ENCODE data around the gene RAPGEF2.

RAPGEF2 gene

DNA sequence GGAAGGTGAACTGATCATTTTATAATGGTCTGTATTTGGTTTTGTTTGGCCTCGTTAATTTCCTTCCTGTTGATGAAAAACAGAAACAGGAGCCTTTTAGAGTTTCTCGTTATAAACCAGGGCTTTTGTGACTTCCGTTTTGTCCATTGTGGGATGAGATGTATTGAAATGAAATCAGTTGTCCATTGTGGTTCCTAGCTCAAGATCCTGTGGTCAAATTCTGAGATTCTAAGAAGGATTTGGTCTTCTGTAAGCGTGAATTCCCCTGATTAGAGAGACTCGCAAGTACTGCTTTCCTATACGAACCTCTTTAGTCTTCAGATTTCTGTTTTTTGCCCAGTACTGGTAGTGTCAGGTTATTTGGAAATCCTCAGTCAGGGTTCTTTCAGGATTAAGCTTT lies 101.7 kb downstream of the RAPGEF2 start:
- no peak overlapping the region for H3K27ac ChIP-seq
- TF ChIP-seq, protein P1, sequence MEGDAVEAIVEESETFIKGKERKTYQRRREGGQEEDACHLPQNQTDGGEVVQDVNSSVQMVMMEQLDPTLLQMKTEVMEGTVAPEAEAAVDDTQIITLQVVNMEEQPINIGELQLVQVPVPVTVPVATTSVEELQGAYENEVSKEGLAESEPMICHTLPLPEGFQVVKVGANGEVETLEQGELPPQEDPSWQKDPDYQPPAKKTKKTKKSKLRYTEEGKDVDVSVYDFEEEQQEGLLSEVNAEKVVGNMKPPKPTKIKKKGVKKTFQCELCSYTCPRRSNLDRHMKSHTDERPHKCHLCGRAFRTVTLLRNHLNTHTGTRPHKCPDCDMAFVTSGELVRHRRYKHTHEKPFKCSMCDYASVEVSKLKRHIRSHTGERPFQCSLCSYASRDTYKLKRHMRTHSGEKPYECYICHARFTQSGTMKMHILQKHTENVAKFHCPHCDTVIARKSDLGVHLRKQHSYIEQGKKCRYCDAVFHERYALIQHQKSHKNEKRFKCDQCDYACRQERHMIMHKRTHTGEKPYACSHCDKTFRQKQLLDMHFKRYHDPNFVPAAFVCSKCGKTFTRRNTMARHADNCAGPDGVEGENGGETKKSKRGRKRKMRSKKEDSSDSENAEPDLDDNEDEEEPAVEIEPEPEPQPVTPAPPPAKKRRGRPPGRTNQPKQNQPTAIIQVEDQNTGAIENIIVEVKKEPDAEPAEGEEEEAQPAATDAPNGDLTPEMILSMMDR (conservative IDR thresholded peaks at IDR 0.05) = no peak
- TF ChIP-seq ZFX (IDR thresholded peaks at IDR 0.05) = no peak

DNA sequence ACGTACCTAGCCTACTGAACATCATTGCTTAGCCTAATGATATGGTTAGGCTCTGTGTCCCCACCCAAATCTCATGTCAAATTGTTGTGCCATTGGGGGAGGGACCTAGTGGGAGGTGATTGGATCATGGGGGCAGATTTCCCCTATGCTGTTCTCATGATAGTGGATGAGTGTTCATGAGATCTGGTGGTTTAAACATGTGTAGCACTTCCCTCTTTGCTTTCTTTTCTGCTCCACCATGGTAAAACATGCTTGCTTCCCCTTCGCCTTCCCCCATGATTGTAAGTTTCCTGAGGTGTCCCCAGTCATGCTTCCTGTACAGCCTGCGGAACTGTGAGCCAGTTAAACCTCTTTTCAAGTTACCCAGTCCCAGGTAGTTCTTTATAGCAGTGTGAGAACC lies 102.6 kb downstream of the RAPGEF2 start:
- H3K27ac ChIP-seq = no peak overlapping the region
- no peak for TF ChIP-seq ZFX (IDR thresholded peaks at IDR 0.05)
- TF ChIP-seq, protein P1 (conservative IDR thresholded peaks at IDR 0.05) = no peak

DNA sequence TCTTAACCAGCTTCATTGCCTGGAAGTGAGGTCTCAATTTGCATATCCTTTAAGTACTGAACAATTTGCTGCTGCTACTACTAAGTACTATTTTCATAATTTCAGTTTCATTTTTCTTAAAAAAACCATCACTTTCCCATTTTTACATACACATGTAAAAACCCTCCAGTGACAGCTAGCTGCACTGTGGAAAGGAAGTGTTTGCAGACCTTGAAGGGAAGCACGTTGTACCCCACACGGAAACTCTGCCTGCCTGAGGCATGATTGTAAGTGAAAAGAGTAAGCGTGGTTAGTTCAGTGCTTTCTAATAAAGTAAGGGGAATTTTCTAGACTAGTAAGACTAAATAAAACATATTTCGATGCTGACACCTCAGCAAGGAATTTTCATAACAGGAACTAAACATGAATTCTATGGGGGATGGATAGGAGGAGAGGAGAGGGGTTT lies 103.6 kb downstream of the RAPGEF2 start:
- no peak overlapping the region for H3K27ac ChIP-seq
- TF ChIP-seq, protein P1 (conservative IDR thresholded peaks at IDR 0.05) = no peak
- no peak for TF ChIP-seq ZFX (IDR thresholded peaks at IDR 0.05)

DNA sequence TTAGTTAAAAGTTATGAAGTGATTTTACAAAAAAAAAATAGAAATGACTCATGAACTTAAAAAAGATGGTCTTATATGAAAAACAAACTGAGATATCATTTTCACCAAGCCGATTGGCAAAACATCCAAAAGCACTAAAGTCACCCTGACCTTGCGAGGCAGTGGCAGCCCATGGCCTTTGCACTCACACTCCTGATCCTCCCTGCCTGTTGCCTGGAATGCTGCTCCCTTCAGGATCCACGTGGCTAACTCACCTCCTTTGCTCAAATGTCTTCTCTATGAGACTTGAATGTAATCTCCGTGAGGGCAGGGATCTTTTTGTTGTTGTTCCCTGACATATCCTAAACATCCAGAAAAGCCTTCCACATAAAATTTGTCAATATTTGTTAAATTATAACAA lies 106.4 kb downstream of the RAPGEF2 start:
- no peak overlapping the region for H3K27ac ChIP-seq
- TF ChIP-seq, protein P1 (conservative IDR thresholded peaks at IDR 0.05) = no peak
- TF ChIP-seq ZFX (IDR thresholded peaks at IDR 0.05) = no peak

DNA sequence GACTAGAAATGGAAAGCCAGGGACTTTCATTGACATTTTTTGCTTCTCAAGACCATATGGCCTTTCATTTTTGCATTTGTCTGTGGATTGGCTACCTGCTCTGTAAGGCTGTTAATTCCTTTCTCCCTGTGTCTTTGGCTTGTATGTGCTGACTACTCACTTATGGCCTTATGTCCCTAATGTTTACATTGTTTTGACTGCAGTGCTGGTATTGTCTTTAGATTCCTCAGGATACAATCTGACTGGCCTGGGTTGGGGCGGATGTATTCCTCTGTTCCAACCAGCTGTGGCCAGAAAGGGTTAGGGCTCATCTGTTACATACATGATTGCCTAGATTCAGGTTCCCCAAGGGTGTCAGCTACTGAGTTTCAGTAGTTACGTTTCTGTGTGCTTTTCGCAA lies 108.1 kb downstream of the RAPGEF2 start:
- TF ChIP-seq, protein P1 (conservative IDR thresholded peaks at IDR 0.05) = no peak
- TF ChIP-seq ZFX (IDR thresholded peaks at IDR 0.05) = no peak
- H3K27ac ChIP-seq = no peak overlapping the region

DNA sequence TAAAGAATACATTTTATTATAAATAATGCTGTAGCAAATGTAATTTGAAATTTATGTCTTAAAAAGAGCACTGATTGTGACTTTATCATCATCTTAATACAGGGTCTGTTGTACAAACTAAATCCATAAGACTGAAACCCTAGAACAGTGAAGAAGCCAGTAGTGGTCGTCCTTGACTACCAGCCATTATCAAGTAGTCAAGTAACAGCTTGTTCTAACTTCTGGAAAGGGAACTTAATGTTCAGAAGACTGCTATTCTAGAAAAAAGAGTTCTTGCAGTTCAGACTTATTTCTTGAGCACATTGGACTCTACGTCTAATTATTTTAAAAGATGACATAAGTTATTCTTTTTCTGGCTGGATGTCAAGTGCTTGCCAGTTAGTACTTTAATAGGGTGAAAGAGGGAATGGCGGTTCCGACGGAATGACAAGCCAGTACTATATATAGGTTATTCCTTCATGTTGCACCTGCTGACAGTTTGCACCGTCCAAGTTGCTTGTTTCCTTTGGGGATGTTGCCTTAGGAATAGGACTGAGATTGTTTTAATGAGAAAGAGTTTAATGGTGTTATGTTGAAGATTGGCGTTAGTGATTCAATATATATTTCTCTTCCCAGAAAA lies 109.9 kb downstream of the RAPGEF2 start:
- no peak overlapping the region for H3K27ac ChIP-seq
- TF ChIP-seq, protein P1 (conservative IDR thresholded peaks at IDR 0.05) = no peak
- no peak for TF ChIP-seq ZFX (IDR thresholded peaks at IDR 0.05)

DNA sequence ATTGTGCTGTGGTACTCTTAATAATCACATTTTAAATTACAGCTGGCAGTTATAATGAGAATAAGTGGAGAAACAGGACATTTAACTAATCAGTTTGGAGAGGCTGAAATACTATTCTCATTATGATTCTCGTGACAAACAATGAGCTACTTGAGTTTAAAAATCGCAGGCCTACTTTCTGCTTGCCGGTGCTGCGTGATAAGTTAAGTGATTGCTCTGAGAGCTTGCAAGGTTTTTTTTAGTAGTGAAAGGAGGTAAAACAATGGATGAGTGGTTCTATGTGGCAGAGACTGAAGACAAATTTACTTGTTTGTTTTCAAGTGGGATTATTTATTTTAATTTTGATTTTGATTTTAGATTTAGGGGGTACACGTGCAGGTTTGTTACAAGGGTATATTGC lies 114.0 kb downstream of the RAPGEF2 start:
- TF ChIP-seq, protein P1 (conservative IDR thresholded peaks at IDR 0.05) = no peak
- no peak for TF ChIP-seq ZFX (IDR thresholded peaks at IDR 0.05)
- no peak overlapping the region for H3K27ac ChIP-seq
